PC-9 (cell line): Measurements from ENCODE around the gene TMPO. TPM values are rescaled to one million over a fixed set of nuclear protein-coding genes. Genes with fewer than 3 reads are reported as not detected.

Experiments used
- BruUV-seq: library from RNA; stranded (reverse); fragments of 400-500 nt; replicated peaks from 2 replicates; lab custom pipeline; 2021; lab: Mats Ljungman, UMichigan
- CTCF ChIA-PET: fragments of 300-600 bp; sonication (Branson Sonifier 250); formaldehyde crosslinking; loops from one replicate; lab custom pipeline; 2022; ENCODE audit warnings: antibody characterized with exemption; lab: Charles Lee
- POLR2A ChIA-PET: fragments of 300-600 bp; sonication (Branson Sonifier 250); formaldehyde crosslinking; loops from one replicate; lab custom pipeline; 2022; ENCODE audit warnings: antibody characterized with exemption; ENCODE audit not compliant: unreplicated experiment; lab: Charles Lee
- DNase-seq, 2 experiments: peaks; one replicate each; pipeline versions ENCODE4 v3.0.0 to v3.0.0-alpha.2; 2015 to 2022; ENCODE audit warnings: mixed read lengths in 1 of 2
- H2AFZ ChIP-seq: fragments of 200-600 bp; sonication (generic); 2 replicates; pipeline ENCODE4 v1.8.1; 2017; ENCODE audit warnings: antibody characterized with exemption
- H3F3A ChIP-seq: fragments of 200-600 bp; sonication (generic); 2 replicates; pipeline ENCODE4 v1.8.1; 2017; ENCODE audit warnings: antibody characterized with exemption, mild to moderate bottlenecking, low read depth; ENCODE audit not compliant: insufficient read depth
- H3K27ac ChIP-seq: fragments of 200-600 bp; sonication (generic); 2 replicates; pipeline ENCODE4 v1.6.1; 2016; ENCODE audit warnings: mixed run types
- H3K27me3 ChIP-seq: fragments of 200-600 bp; sonication (generic); 2 replicates; pipeline ENCODE4 v1.6.1; 2016; ENCODE audit warnings: low read depth, mixed run types; ENCODE audit not compliant: insufficient read depth
- H3K36me3 ChIP-seq: fragments of 200-600 bp; sonication (generic); 2 replicates; pipeline ENCODE4 v1.6.1; 2016; ENCODE audit warnings: low read depth, mixed run types
- H3K4me1 ChIP-seq: fragments of 200-600 bp; sonication (generic); replicated peaks from 2 replicates; pipeline ENCODE4 v1.6.1; 2016; ENCODE audit warnings: mixed run types; ENCODE audit not compliant: insufficient read depth
- H3K4me2 ChIP-seq: fragments of 200-600 bp; sonication (generic); 2 replicates; pipeline ENCODE4 v1.6.1; 2017; ENCODE audit warnings: mixed run types
- H3K4me3 ChIP-seq: fragments of 200-600 bp; sonication (generic); 2 replicates; pipeline ENCODE4 v1.6.1; 2016; ENCODE audit warnings: mixed run types
- H3K79me2 ChIP-seq: fragments of 200-600 bp; sonication (generic); 2 replicates; pipeline ENCODE4 v1.6.1; 2017; ENCODE audit warnings: low read depth, mixed run types
- H3K9me2 ChIP-seq: fragments of 200-600 bp; sonication (generic); 2 replicates; pipeline ENCODE4 v1.8.1; 2017; ENCODE audit warnings: mild to moderate bottlenecking; ENCODE audit not compliant: insufficient read depth
- H3K9me3 ChIP-seq: fragments of 200-600 bp; sonication (generic); 2 replicates; pipeline ENCODE4 v1.8.1; 2016; ENCODE audit warnings: low read depth; ENCODE audit not compliant: insufficient read depth
- H4K20me1 ChIP-seq: fragments of 200-600 bp; sonication (generic); 2 replicates; pipeline ENCODE4 v1.8.1; 2017; ENCODE audit not compliant: insufficient read depth
- EZH2 ChIP-seq: fragments of 200-600 bp; sonication (generic); IDR thresholded peaks from 2 replicates; pipeline ENCODE4 v1.8.0; 2017; ENCODE audit warnings: antibody characterized with exemption, low read depth
- intact Hi-C: fragments of 100-400 bp; cut with micrococcal nuclease; formaldehyde crosslinking; loops from one replicate; pipeline ENCODE4 v1.10.0; 2022; ENCODE audit not compliant: unreplicated experiment
- total RNA-seq: library from RNA; stranded (reverse); gene quantifications from 2 replicates; pipeline ENCODE4 v1.2.3, GENCODE V29; 2021
- TF ChIP-seq, protein P1 (sequence below): fragments of 200-600 bp; sonication (generic); conservative IDR thresholded peaks from 2 replicates; pipeline ENCODE4 v1.6.1; 2017; ENCODE audit warnings: mixed run types, antibody characterized with exemption, mild to moderate bottlenecking, moderate library complexity

Gene TMPO
- total RNA-seq, 1 experiment from 2014 or later, result 171 TPM

DNA sequence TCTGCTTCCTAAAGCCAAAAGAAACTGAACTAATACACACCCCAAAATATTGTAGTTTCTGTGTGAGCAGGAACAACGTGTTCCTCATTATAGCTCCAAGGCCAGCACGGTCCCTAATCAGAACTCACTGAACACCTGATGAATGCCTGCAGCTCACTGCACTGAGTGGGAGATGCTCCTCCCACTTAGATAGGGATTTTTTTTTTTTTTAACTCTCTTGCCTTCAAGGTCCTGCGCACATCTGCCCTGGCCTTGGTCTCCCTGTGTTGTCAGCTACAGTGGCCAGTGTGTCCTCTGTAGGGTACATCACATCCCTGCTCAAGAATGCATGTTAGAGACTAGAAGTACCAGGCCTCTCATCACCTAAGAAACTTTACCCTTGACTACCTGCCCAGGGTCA is 44.3 kb upstream of the TMPO start:
- H3K4me3 ChIP-seq, result no peak overlapping the region
- H3F3A ChIP-seq, result peaks cover 10% of the 10 kb centered on the region
- H3K27ac ChIP-seq, result no peak overlapping the region
- intact Hi-C loops, result no loop called here
- TF ChIP-seq EZH2, result no peak
- TF ChIP-seq, protein P1, sequence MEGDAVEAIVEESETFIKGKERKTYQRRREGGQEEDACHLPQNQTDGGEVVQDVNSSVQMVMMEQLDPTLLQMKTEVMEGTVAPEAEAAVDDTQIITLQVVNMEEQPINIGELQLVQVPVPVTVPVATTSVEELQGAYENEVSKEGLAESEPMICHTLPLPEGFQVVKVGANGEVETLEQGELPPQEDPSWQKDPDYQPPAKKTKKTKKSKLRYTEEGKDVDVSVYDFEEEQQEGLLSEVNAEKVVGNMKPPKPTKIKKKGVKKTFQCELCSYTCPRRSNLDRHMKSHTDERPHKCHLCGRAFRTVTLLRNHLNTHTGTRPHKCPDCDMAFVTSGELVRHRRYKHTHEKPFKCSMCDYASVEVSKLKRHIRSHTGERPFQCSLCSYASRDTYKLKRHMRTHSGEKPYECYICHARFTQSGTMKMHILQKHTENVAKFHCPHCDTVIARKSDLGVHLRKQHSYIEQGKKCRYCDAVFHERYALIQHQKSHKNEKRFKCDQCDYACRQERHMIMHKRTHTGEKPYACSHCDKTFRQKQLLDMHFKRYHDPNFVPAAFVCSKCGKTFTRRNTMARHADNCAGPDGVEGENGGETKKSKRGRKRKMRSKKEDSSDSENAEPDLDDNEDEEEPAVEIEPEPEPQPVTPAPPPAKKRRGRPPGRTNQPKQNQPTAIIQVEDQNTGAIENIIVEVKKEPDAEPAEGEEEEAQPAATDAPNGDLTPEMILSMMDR, result no peak
- H3K9me2 ChIP-seq, result no peaks in the 10 kb centered on the region
- H2AFZ ChIP-seq, result no peak overlapping the region
- POLR2A ChIA-PET, result no interaction called here
- H3K9me3 ChIP-seq, result no peaks in the 10 kb centered on the region
- no peaks in the 10 kb centered on the region for H3K36me3 ChIP-seq
- no peaks in the 10 kb centered on the region for H3K79me2 ChIP-seq
- no TSS peak for BruUV-seq
- no peak overlapping the region for H3K4me2 ChIP-seq
- H4K20me1 ChIP-seq, result no peaks in the 10 kb centered on the region
- no peaks in the 10 kb centered on the region for H3K27me3 ChIP-seq
- no peak for DNase-seq
- CTCF ChIA-PET, result no interaction called here
- H3K4me1 ChIP-seq, result peaks cover 15% of the 10 kb centered on the region

DNA sequence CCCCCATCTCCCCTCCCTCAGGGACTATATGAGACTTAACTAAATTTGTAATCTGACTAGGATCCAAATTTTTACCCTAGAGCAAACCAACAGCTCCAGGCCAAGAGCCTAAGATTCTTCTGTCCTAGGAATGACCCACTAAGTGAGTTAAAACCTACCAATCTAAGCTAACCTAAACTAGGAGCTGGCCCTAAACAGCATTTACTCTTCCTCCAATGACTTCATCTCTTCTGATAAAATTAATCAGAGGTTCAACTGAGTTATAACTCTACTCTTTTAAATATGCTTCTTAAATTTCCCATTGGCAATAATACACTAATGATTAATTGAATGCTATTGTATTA is 39.9 kb upstream of the TMPO start:
- peaks cover 18% of the 10 kb centered on the region for H3K4me1 ChIP-seq
- H3K36me3 ChIP-seq, result no peaks in the 10 kb centered on the region
- H3F3A ChIP-seq, result peaks cover 10% of the 10 kb centered on the region
- ChIA-PET CTCF (interaction anchor here (0.7 kb wide), 1 partner anchor 16 kb away, joined by 4 read pairs; no protein-coding TSS in a partner anchor), POLR2A (no interaction called here)
- peak overlapping the region; percentile 59; the same call in 1 of the 2 replicates for H2AFZ ChIP-seq
- no peaks in the 10 kb centered on the region for H4K20me1 ChIP-seq
- intact Hi-C loops, result loop anchor here (1.0 to 2.0 kb wide), 2 partner anchors 15 to 35 kb away; no protein-coding TSS in a partner anchor
- TF ChIP-seq EZH2, result no peak
- TF ChIP-seq, protein P1, result no peak
- no peaks in the 10 kb centered on the region for H3K9me2 ChIP-seq
- no peak for DNase-seq
- no peaks in the 10 kb centered on the region for H3K79me2 ChIP-seq
- H3K27ac ChIP-seq, result peak overlapping the region; percentile 65
- H3K4me2 ChIP-seq, result peak overlapping the region; percentile 50
- H3K4me3 ChIP-seq, result no peak overlapping the region
- no peaks in the 10 kb centered on the region for H3K9me3 ChIP-seq
- no TSS peak for BruUV-seq
- H3K27me3 ChIP-seq, result no peaks in the 10 kb centered on the region

- CTCF ChIA-PET, result no interaction called here
Observed at GRCh38 chr12:98478606-98479005, 36.8 kb upstream of the TMPO start.

More at GRCh38 chr12:98478606-98479005, 36.8 kb upstream of the TMPO start:
- no peaks in the 10 kb centered on the region for H3K9me3 ChIP-seq
- POLR2A ChIA-PET, result no interaction called here
- intact Hi-C loops, result no loop called here
- no TSS peak for BruUV-seq
- H3K27ac ChIP-seq, result no peak overlapping the region
- no peaks in the 10 kb centered on the region for H3K36me3 ChIP-seq
- TF ChIP-seq EZH2, result no peak
- TF ChIP-seq, protein P1, result no peak
- H3K79me2 ChIP-seq, result no peaks in the 10 kb centered on the region
- H3K27me3 ChIP-seq, result no peaks in the 10 kb centered on the region
- no peak overlapping the region for H2AFZ ChIP-seq
- no peaks in the 10 kb centered on the region for H3K9me2 ChIP-seq
- no peaks in the 10 kb centered on the region for H4K20me1 ChIP-seq
- H3K4me2 ChIP-seq, result no peak overlapping the region
- H3F3A ChIP-seq, result peaks cover 10% of the 10 kb centered on the region
- no peak overlapping the region for H3K4me3 ChIP-seq
- no peak for DNase-seq
- H3K4me1 ChIP-seq, result peaks cover 18% of the 10 kb centered on the region
